ENCODE results near the gene GORASP2. TPM values are rescaled to one million over a fixed set of nuclear protein-coding genes. Genes with fewer than 3 reads are reported as not detected.

The GORASP2 gene
- total and polyA plus RNA-seq, 2 of the 8 experiments (the other 6 are each of a cell fraction or from before 2014, with no cell fraction given), result 86.8 to 214 TPM

DNA sequence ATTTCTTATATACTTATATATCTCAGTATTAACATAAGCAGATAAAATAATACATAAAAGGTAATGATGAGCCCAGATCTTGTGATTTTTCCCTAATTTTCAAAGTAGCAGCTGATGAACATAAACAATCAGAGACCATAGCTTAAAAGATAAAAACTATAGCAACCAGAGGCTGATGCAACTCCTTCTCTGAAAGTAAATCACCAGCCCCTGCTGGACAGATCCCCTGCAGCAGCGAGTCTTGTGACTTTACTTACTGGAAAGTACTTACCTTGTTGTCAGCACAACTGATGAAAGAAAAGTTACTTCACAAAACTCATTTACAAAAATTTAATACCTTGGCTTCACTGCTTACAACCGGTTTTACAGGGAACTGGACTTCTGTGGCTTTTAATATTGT lies 67.3 kb downstream of the GORASP2 start:
- H3K23me2 ChIP-seq (ENCODE audit: low read depth, low read length), result no peaks in the 10 kb centered on the region
- H4K91ac ChIP-seq (replicated peaks; ENCODE audit: insufficient read length, low read length), result no peak overlapping the region
- H2BK120ac ChIP-seq (replicated peaks; ENCODE audit: low read depth, low read length), result no peak overlapping the region
- TF ChIP-seq, protein P1, sequence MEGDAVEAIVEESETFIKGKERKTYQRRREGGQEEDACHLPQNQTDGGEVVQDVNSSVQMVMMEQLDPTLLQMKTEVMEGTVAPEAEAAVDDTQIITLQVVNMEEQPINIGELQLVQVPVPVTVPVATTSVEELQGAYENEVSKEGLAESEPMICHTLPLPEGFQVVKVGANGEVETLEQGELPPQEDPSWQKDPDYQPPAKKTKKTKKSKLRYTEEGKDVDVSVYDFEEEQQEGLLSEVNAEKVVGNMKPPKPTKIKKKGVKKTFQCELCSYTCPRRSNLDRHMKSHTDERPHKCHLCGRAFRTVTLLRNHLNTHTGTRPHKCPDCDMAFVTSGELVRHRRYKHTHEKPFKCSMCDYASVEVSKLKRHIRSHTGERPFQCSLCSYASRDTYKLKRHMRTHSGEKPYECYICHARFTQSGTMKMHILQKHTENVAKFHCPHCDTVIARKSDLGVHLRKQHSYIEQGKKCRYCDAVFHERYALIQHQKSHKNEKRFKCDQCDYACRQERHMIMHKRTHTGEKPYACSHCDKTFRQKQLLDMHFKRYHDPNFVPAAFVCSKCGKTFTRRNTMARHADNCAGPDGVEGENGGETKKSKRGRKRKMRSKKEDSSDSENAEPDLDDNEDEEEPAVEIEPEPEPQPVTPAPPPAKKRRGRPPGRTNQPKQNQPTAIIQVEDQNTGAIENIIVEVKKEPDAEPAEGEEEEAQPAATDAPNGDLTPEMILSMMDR (IDR thresholded peaks at IDR 0.05; ENCODE audit: control extremely low read depth in 1 of 3, insufficient read depth in 1 of 3, low read depth in 1 of 3, low read length in 3 of 3), result no peak
- TF ChIP-seq NANOG (IDR thresholded peaks at IDR 0.05; ENCODE audit: insufficient read depth, low read depth, low read length, poor library complexity, severe bottlenecking) (no peak), CREB1 (IDR thresholded peaks at IDR 0.05) (no peak), BCL11A (IDR thresholded peaks at IDR 0.05; ENCODE audit: low read depth in 2 of 2, low read length in 2 of 2) (no peak), NRF1 (IDR thresholded peaks at IDR 0.05; ENCODE audit: low read depth, low read length) (no peak), CTBP2 (IDR thresholded peaks at IDR 0.05; ENCODE audit: borderline replicate concordance, insufficient read depth, insufficient read length, low read length) (no peak), EP300 (IDR thresholded peaks at IDR 0.05; ENCODE audit: borderline replicate concordance in 1 of 2, low read depth in 2 of 2, low read length in 2 of 2) (no peak), RAD21 (IDR thresholded peaks at IDR 0.05 in 1 of 2, conservative IDR thresholded peaks at IDR 0.05 in 1 of 2; ENCODE audit: low read depth in 2 of 2, low read length in 2 of 2) (no peak), GTF2F1 (IDR thresholded peaks at IDR 0.05; ENCODE audit: borderline replicate concordance, low read depth, low read length) (no peak), MAFK (IDR thresholded peaks at IDR 0.05; ENCODE audit: low read depth, low read length) (no peak), CEBPB (IDR thresholded peaks at IDR 0.05; ENCODE audit: low read depth, low read length) (no peak)

More for the DNA sequence above, 67.3 kb downstream of the GORASP2 start:
- Histone ChIP-seq H3K56ac (replicated peaks; ENCODE audit: insufficient read length, low read depth, low read length) (no peak overlapping the region), H3K9me3 (ENCODE audit: insufficient read depth in 2 of 2, low read depth in 1 of 2, low read length in 1 of 2) (no peaks in the 10 kb centered on the region), H3K14ac (ENCODE audit: insufficient read length) (no peak overlapping the region), H2BK15ac (ENCODE audit: low read length) (no peak overlapping the region), H2BK20ac (ENCODE audit: low read length) (no peak overlapping the region), H3K9ac (replicated peaks in 1 of 4; ENCODE audit: extremely low read depth in 1 of 4, low read depth in 3 of 4, low read length in 3 of 4) (no peak overlapping the region), H2BK5ac (ENCODE audit: low read depth, low read length) (no peak overlapping the region), H3K4me2 (ENCODE audit: insufficient read depth in 1 of 2, low read depth in 2 of 2, low read length in 2 of 2) (no peak overlapping the region), H3K4me3 (ENCODE audit: extremely low read depth in 1 of 4, insufficient read depth in 2 of 4, low read depth in 3 of 4, low read length in 4 of 4) (no peak overlapping the region), H4K5ac (ENCODE audit: insufficient read length, low read depth, low read length) (no peak overlapping the region), H2AFZ (ENCODE audit: low read length) (no peak overlapping the region), H3K23ac (ENCODE audit: insufficient read length) (no peak overlapping the region), H3K36me3 (ENCODE audit: control insufficient read depth in 2 of 4, insufficient read depth in 4 of 4, low read length in 3 of 4) (peaks cover 0 to 53% (median 16%) of the 10 kb centered on the region in 4 experiments; a peak in 7 of 8 replicates), H3K27me3 (replicated peaks in 1 of 4; ENCODE audit: control insufficient read depth in 3 of 4, extremely low read depth in 1 of 4, insufficient read depth in 3 of 4, low read length in 3 of 4) (no peaks in the 10 kb centered on the region), H3K4ac (replicated peaks; ENCODE audit: insufficient read length, low read depth, low read length) (no peak overlapping the region), H2BK12ac (ENCODE audit: low read depth, low read length) (no peak overlapping the region), H4K8ac (ENCODE audit: extremely low read depth, insufficient read depth, low read length) (no peak overlapping the region), H3K4me1 (replicated peaks in 1 of 4; ENCODE audit: control insufficient read depth in 3 of 4, insufficient read depth in 4 of 4, low read length in 3 of 4) (no peaks in the 10 kb centered on the region), H3K79me2 (ENCODE audit: control insufficient read depth in 1 of 2, insufficient read depth in 2 of 2, low read length in 2 of 2) (no peaks in the 10 kb centered on the region; a peak in 1 of 4 replicates), H2AK5ac (ENCODE audit: low read depth, low read length) (no peak overlapping the region), H3K18ac (ENCODE audit: extremely low read depth, low read length) (no peak overlapping the region), H4K20me1 (replicated peaks in 1 of 2; ENCODE audit: control insufficient read depth in 1 of 2, insufficient read depth in 2 of 2, low read length in 2 of 2) (peaks cover 0 to 1% of the 10 kb centered on the region in 2 experiments), H3K27ac (ENCODE audit: low read depth, low read length) (no peak overlapping the region), H3K79me1 (ENCODE audit: low read depth, low read length) (no peaks in the 10 kb centered on the region; the same call in 1 of the 2 replicates)
- POLR2A ChIA-PET (ENCODE audit: partially characterized antibody), result no interaction called here
- CTCF ChIA-PET (ENCODE audit: partially characterized antibody), result no interaction called here
- FAIRE-seq (no peak), DNase-seq (ENCODE audit: low read depth in 1 of 2, low spot score in 2 of 2) (no peak)
- 90% methylated on average over 2 of the region's 2 CpGs; no CpG with 5 or more reads in 1 of the 2 experiments for WGBS, 2 experiments (ENCODE audit: extremely low coverage in 1 of 2, insufficient coverage in 1 of 2, insufficient read length in 1 of 2, insufficient replicate concordance in 2 of 2, low coverage in 1 of 2, low lambda C conversion rate in 2 of 2, missing lambda C conversion rate in 1 of 2)

Data from H1 (cell line).